OCI-LY1 (cell line): ENCODE data around the gene IFITM10.

Experiments
- H2AFZ ChIP-seq: fragments of 200-600 bp; sonication (generic), shearing (Covaris generic); 2 replicates; pipeline ENCODE4 v1.6.0; 2014; ENCODE audit warnings: antibody characterized with exemption, mild to moderate bottlenecking, low read length
- H3F3A ChIP-seq: fragments of 200-600 bp; sonication (generic), shearing (Covaris generic); 2 replicates; pipeline ENCODE4 v1.6.0; 2014; ENCODE audit warnings: mild to moderate bottlenecking, antibody characterized with exemption, low read length, moderate library complexity; ENCODE audit not compliant: insufficient read depth
- H3K27ac ChIP-seq: fragments of 200-600 bp; sonication (generic); 2 replicates; pipeline ENCODE4 v1.5.1; 2014; ENCODE audit warnings: low read length, mixed run types, mild to moderate bottlenecking, low read depth; ENCODE audit not compliant: poor library complexity, severe bottlenecking
- H3K27me3 ChIP-seq: fragments of 200-600 bp; sonication (generic); 2 replicates; pipeline ENCODE4 v1.6.0; 2014; ENCODE audit warnings: antibody characterized with exemption, mild to moderate bottlenecking, low read length, moderate library complexity; ENCODE audit not compliant: insufficient read depth
- H3K36me3 ChIP-seq: fragments of 200-600 bp; sonication (generic); 2 replicates; pipeline ENCODE4 v1.6.1; 2014; ENCODE audit warnings: mild to moderate bottlenecking, antibody characterized with exemption, low read length, moderate library complexity, mixed read lengths; ENCODE audit not compliant: insufficient read depth
- H3K4me1 ChIP-seq: fragments of 200-600 bp; sonication (generic); 2 replicates; pipeline ENCODE4 v1.5.1; 2014; ENCODE audit warnings: mild to moderate bottlenecking, low read length, moderate library complexity; ENCODE audit not compliant: insufficient read depth, severe bottlenecking
- H3K4me2 ChIP-seq: fragments of 200-600 bp; sonication (generic), shearing (Covaris generic); 2 replicates; pipeline ENCODE4 v1.6.1; 2014; ENCODE audit warnings: low read length
- H3K4me3 ChIP-seq: fragments of 200-600 bp; sonication (generic); 2 replicates; pipeline ENCODE4 v1.5.1; 2014; ENCODE audit warnings: low read length, low read depth, mild to moderate bottlenecking, mixed read lengths; ENCODE audit not compliant: poor library complexity, severe bottlenecking
- H3K79me2 ChIP-seq: fragments of 200-600 bp; shearing (Covaris generic); 2 replicates; pipeline ENCODE4 v1.6.1; 2016; ENCODE audit warnings: mixed run types, low read length, mixed read lengths; ENCODE audit not compliant: insufficient read depth
- H3K9ac ChIP-seq: fragments of 200-600 bp; sonication (generic), shearing (Covaris generic); 2 replicates; pipeline ENCODE4 v1.6.1; 2014; ENCODE audit warnings: mild to moderate bottlenecking, low read length, mixed read lengths
- H3K9me2 ChIP-seq: fragments of 200-600 bp; sonication (generic), shearing (Covaris generic); 2 replicates; pipeline ENCODE4 v1.6.1; 2014; ENCODE audit warnings: low read depth, mild to moderate bottlenecking, low read length, mixed read lengths
- H3K9me3 ChIP-seq: fragments of 200-600 bp; shearing (Covaris generic); 2 replicates; pipeline ENCODE4 v1.6.1; 2014; ENCODE audit warnings: low read length, mixed read lengths
- H4K20me1 ChIP-seq: fragments of 200-600 bp; sonication (generic), shearing (Covaris generic); 2 replicates; pipeline ENCODE4 v1.6.0; 2016; ENCODE audit warnings: mild to moderate bottlenecking, low read length; ENCODE audit not compliant: insufficient read depth
- EZH2 ChIP-seq: fragments of 200-600 bp; sonication (generic), shearing (Covaris generic); IDR thresholded peaks from 2 replicates; pipeline ENCODE4 v1.8.0; 2017; ENCODE audit warnings: borderline replicate concordance, mixed run types, mild to moderate bottlenecking, antibody characterized with exemption, low read length, moderate library complexity, mixed read lengths
- TF ChIP-seq, protein P1 (sequence below): fragments of 200-600 bp; sonication (generic), shearing (Covaris generic); IDR thresholded peaks from 2 replicates; pipeline ENCODE4 v1.5.1; 2017; ENCODE audit warnings: mild to moderate bottlenecking, antibody characterized with exemption, low read length, moderate library complexity, mixed read lengths

IFITM10 gene

DNA sequence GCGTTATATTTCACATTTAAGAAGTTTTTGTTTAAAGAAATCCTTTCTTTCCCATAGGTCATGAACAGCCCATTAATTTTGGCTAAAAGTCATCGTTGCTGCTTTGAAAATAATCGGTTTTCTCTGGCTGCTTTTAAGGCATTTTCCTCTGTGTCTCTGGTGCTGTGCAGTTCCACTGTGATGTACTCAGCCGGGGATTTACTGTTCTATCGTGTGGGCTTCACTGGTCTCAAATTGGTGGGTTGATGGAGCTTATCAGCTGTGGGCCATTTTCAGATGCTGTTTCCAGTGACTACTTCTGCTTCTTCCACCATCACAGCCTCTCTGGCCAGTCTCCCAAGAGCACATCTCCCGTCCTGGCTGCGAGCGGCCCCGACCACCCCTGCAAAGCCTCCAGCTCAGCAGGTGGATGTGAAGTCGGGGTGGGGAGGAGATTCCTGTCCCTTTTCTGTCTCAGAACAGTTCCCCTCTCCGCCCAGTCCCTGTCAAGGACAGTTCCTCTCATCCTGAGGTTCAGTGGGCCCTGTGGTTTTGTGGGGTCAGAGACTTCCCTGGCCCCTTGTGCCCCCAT is 20.3 kb downstream of the IFITM10 start:
- no peaks in the 10 kb centered on the region for H3K36me3 ChIP-seq
- no peak for TF ChIP-seq EZH2
- TF ChIP-seq, protein P1, sequence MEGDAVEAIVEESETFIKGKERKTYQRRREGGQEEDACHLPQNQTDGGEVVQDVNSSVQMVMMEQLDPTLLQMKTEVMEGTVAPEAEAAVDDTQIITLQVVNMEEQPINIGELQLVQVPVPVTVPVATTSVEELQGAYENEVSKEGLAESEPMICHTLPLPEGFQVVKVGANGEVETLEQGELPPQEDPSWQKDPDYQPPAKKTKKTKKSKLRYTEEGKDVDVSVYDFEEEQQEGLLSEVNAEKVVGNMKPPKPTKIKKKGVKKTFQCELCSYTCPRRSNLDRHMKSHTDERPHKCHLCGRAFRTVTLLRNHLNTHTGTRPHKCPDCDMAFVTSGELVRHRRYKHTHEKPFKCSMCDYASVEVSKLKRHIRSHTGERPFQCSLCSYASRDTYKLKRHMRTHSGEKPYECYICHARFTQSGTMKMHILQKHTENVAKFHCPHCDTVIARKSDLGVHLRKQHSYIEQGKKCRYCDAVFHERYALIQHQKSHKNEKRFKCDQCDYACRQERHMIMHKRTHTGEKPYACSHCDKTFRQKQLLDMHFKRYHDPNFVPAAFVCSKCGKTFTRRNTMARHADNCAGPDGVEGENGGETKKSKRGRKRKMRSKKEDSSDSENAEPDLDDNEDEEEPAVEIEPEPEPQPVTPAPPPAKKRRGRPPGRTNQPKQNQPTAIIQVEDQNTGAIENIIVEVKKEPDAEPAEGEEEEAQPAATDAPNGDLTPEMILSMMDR, result no peak
- no peaks in the 10 kb centered on the region; the same call in none of the 2 replicates for H3K27me3 ChIP-seq
- no peaks in the 10 kb centered on the region for H3K9me3 ChIP-seq
- no peak overlapping the region for H3K9ac ChIP-seq
- no peaks in the 10 kb centered on the region for H3K79me2 ChIP-seq
- H3K4me2 ChIP-seq, result no peak overlapping the region
- no peaks in the 10 kb centered on the region for H4K20me1 ChIP-seq
- no peak overlapping the region for H3K4me3 ChIP-seq
- H3K27ac ChIP-seq, result no peak overlapping the region
- no peak overlapping the region for H2AFZ ChIP-seq
- no peaks in the 10 kb centered on the region for H3F3A ChIP-seq
- H3K4me1 ChIP-seq, result no peaks in the 10 kb centered on the region
- H3K9me2 ChIP-seq, result no peaks in the 10 kb centered on the region

DNA sequence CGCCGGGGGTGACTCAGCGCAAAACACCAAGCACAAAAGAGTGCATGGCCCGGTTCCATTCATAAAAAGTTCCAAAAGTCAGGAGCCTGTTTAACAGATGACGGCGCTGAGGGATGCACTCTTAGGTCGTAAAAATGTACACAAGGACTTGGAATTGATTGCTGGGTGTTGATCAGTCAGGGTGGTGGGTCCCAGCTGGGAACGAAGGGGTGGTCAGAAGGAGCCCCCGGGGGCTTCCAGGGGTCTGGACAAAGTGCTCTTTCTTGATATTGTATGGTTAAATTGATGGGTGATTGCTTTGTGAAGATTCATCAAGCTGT is 20.7 kb downstream of the IFITM10 start:
- no peak for TF ChIP-seq EZH2

DNA sequence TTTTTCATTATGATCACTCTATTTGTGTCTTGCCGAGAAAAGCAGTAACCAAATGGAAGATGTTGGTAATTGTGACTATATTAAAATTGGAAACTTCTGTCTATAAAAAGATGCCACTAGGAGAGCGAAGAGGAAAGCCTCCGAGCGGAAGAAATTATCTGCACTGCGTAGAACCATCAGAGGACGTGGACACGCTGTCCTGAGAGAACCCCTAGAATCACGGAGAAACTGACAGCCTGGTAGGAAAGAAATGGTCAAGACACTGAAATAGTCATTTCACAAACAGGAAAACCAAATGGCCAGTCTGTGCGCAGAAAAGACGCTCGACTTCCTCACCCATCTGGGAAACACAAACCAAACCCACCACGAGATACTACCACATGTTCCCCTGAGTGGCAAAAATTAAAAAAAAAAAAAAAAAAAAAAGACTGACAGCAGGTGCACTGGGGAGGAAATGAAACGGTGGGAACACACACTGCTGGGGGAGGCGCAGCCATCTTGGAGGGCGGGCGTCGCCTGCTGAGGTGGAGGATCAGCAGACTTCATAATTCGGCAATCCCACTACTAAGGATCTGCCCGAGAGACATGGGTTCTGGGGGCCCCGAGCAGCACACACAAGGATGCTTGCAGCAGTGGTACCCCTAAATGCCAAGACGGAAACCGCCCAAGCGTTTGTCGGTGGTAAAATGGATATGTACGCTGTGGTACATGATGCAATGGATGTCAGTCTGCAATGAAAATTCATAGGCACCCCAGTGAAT is 21.3 kb downstream of the IFITM10 start:
- no peaks in the 10 kb centered on the region; the same call in none of the 2 replicates for H3K27me3 ChIP-seq

More for the DNA sequence above, 20.7 kb downstream of the IFITM10 start:
- Histone ChIP-seq H3K4me3 (no peak overlapping the region), H4K20me1 (no peaks in the 10 kb centered on the region), H3K4me1 (no peaks in the 10 kb centered on the region), H3F3A (no peaks in the 10 kb centered on the region), H3K79me2 (no peaks in the 10 kb centered on the region), H3K36me3 (no peaks in the 10 kb centered on the region), H3K27ac (no peak overlapping the region), H3K4me2 (no peak overlapping the region), H3K9me2 (no peaks in the 10 kb centered on the region), H3K27me3 (no peaks in the 10 kb centered on the region; the same call in none of the 2 replicates), H3K9me3 (no peaks in the 10 kb centered on the region), H2AFZ (no peak overlapping the region), H3K9ac (no peak overlapping the region)

More for the DNA sequence above, 21.3 kb downstream of the IFITM10 start:
- Histone ChIP-seq H3K9me2 (no peaks in the 10 kb centered on the region), H3K9ac (no peak overlapping the region), H3K4me1 (no peaks in the 10 kb centered on the region), H3K4me3 (no peak overlapping the region), H3K79me2 (no peaks in the 10 kb centered on the region), H3K9me3 (no peaks in the 10 kb centered on the region), H3F3A (no peaks in the 10 kb centered on the region), H2AFZ (no peak overlapping the region), H3K4me2 (no peak overlapping the region), H3K27ac (no peak overlapping the region), H4K20me1 (no peaks in the 10 kb centered on the region), H3K36me3 (no peaks in the 10 kb centered on the region)
- TF ChIP-seq, protein P1, result no peak
- TF ChIP-seq EZH2, result no peak
